HG03095 (cell line): ENCODE data around the gene HADHB.
"Not testable (repeated sequence)": the region's sequence is repeated elsewhere in the genome, so short reads cannot be mapped to it uniquely, and the experiment has no call there.

Experiments used
- ATAC-seq: cut with Tn5 transposase; IDR thresholded peaks from one replicate; pipeline ENCODE4 v1.9.1; 2021; ENCODE audit warnings: moderate library complexity; ENCODE audit not compliant: unreplicated experiment

Gene HADHB

DNA sequence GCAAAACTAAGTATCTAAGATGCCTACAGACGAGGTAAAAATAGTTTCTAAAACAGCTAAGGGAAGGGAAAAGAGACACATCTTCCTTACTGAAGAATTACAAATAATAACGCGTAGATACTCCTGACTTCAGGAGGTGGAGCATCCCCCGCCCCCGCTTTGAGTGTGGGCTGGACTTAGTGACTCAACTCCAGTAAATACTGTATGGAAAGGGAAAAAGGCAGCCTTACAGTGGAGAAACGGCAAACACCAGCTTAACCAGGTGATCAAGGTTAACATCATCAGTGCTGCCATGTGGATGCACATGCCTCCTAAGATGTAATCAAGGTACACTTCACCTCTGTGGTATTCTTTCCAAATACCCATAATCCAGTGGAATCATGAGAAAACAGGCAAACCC is 47.9 kb downstream of the HADHB start:
- no peak for ATAC-seq

DNA sequence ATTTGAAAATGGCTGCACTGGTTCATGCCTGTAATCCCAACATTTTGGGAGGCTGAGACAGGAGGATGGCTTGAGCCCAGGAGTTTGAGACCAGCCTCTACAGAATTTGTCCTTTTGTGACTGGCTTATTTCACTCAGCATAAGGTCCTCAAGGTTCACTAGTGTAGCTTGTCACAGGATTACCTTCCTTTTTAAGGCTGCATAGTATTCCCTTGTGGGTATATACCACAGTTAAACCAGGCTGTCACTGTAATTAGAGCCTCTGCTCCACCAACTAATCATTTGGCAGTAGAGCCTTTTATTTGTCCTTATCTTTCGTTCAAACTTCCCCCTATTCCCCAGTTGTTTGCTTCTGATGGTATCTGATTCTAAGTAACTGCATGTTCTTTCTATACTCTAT is 50.8 kb downstream of the HADHB start:
- no peak for ATAC-seq

GRCh38 chr2:26297061-26297460 is 52.3 kb downstream of the HADHB start:
- no peak for ATAC-seq

DNA sequence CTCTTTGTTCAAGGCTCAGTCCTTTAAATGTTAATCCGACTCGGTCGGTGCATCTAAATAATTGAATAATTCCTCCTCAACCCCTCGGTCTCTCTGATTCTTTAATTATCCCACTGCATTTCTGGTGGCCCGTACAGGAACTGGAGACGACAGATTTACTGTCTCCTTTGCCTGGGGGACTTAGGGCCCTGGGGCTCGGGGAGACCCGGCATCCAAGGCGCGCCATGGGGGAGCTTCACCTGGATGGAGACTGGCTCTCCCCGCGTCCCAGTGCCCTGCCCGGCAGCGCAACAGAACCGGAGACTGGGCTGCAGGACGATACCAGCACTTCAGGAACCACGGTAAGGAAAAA is 53.5 kb downstream of the HADHB start:
- no peak for ATAC-seq

DNA sequence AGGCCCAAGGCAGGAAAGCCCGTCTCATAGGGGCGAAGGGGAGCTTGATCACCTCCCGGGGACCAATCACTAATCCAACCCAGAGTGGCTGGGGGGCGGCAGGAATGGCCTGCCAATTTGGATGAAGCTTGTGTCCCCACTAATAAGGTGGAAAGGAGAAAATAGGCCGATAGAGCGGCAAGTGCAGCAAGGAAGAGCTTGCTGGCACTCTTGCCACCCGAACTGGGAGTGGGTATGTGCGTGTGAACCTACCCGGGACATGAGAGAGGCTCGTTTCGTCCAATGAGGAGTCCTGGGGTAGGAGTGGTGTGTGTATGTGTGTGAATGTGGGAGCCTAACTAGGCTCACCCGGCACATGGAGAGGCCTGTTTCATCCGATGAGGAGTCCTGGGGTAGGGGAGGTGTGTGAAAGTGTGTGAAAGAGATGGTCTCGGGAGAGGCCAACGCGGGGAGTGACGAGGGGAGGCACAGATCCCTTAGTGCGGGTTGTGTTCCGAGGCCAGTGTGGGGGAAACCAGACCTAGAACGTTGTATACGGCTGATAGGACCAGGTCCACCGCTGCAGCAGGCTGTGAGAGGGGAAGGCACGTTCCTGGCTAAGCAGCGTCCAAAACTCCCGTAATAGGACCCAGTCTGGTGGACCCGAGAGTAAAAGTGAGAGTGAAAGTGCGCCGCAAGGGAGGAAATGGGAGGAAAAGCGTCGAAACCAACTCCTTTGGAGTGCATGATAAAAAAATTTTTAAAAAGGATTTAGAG is 54.1 kb downstream of the HADHB start:
- no peak for ATAC-seq

DNA sequence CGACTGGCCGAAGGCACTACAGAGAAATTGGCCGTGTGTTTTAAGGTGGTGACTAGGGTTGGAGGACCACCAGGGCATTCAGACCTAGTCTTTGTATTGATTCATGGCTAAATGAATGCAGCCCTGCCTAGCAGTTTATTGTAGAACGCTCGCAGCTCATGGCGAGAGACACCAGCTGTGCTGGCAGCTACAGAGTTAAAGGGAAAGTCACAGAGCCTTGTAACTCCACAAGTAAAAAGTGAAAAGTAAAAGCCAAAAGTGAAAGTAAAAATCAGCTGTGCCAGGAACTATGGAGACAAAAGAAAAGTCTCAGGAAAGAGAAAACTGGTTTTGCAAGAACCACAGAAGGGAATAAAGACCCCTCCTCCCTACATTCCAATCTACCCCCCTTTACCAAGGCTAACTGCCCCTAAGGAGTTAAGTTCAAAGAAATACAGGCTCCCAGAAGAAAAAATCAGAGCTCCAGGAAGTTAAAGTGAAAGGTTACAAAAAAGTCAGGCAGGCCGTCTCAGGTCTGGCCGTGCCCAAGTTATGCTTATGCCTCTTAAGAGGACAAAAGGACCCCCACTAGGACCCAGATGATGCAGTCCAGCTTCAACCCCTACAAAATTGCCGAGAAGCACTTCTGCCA is 54.8 kb downstream of the HADHB start:
- no peak for ATAC-seq

DNA sequence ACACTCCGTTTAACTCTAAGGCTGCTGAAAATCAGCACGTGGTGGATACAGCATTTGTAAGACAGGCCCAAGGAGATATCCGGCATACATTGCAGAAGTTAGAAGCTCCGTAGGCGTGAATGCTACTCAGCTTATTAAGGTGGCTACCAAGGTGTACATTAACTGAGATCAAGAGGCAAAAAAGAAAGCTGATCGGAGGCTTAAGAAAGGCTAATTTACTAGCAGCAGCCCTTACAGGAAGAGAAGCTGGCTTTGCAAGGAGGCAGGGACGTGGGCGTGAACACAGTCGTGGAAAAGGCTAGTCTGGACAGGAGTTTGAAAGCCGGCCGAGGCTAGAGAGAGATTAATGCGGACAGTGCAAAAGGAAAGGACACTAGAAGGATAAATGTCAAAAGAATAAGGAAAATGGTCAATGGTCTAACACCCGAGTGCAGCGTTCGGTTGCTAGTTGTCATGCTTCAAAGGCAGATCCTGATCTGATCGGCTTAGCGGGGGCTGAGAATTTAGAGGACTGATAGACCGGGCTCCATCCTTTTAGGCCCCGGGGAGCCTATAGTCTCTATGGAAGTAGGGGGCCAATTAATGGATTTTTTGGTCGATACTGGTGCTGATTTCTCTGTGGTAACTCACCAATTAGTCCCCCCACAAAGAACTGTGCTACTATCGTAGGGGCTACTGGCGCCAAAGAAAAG is 55.6 kb downstream of the HADHB start:
- no peak for ATAC-seq

DNA sequence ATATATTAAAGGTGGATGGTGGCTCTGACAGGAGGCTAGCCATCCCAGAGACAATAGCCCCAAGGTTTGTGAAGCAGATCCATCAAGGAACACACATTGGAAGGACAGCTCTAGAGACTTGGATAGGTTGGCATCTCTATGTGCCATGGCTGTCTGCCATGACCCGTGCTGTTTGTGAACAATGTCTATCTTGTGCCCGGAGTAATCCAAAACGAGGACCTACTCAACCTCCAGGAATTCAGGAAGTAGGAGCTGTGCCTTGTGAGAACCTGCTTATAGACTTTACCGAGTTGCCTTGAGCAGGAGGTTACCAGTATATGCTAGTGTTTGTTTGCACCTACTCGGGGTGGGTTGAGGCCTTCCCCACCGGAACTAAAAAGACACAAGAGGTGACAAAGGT is 58.1 kb downstream of the HADHB start:
- ATAC-seq = no peak

DNA sequence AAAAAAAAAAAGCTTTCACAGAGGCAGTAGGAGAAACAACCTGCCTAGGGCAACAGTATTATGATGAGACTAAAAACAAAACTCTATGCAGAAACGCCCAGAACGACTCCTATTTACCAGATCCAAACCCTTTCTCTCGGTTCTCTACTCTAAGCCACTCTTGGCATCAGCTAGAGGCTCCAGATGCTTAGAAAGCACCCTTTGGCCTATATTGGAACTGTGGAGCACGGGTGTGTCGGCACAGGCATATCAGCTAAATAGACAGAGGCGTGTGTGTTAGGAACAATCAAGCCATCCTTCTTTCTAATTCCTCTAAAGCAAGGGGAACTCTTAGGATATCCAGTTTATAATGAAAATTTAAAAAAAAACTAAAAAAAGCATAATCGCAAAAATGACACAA is 60.4 kb downstream of the HADHB start:
- not testable (repeated sequence) for ATAC-seq

- ATAC-seq = no peak
These were observed 60.8 kb downstream of the HADHB start for GRCh38 chr2:26305540-26305939.

DNA sequence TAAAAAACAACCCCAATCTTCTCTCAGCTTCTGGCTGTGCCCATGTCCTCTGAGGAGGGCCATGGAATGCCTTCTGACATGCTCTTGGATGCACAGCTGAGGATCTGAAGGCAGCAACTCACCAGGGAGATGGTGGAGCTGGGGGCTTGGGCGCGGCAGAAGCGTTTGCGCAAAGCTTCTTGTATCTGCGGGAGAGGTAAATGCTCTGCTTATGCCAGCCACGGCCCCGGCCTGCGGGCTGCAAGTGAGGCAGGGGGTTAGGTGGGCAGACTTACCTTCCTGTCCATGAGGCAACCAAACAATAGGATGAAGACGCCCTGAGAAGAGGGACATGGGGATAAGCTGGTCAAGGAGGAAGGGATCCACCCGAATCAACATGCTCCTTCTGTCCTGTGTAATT is 65.2 kb downstream of the HADHB start:
- ATAC-seq = no peak

DNA sequence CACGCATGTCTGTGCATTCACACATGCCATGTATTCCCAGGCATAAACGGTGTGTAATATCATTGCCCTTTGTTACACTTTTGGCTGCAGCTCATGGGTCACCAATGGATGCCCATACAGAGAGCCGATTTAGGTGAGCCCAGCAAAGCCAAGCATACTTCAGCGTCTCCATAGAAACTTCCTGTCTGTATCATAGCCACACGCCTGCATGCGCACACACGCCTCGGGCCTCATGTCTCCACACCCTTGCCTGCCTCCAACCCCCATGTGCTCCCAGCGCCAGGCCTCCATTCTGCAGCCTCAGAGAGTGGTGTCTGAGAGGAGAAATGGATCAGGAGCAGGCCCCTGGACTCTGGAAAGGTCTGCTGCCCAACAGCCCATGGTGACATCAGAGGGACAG is 67.7 kb downstream of the HADHB start:
- ATAC-seq = no peak

GRCh38 chr2:26313446-26313845 is 68.7 kb downstream of the HADHB start:
- ATAC-seq = no peak

GRCh38 chr2:26314243-26314642 is 69.5 kb downstream of the HADHB start:
- no peak for ATAC-seq

DNA sequence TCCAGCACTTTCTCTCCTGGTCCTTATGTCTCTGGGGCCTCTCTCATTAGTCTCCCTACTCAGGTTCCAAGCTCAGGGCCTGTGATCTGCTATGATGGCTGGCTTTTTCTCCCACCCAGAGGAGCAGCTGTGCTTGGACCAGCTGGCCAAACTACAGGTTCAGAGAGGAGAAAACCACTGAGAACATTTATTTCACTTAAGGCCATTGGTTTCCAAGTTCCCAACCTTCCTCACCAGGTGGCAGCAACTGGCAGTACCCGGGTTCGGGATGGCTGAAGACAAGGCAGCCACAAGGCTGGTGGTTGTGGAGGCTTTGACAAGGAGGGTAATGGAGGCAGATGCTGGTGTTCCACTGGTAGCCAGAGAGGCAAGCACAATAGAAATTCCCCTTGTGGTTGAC is 71.3 kb downstream of the HADHB start:
- ATAC-seq = no peak

- no peak for ATAC-seq
These were observed 72.1 kb downstream of the HADHB start for GRCh38 chr2:26316845-26317244.

DNA sequence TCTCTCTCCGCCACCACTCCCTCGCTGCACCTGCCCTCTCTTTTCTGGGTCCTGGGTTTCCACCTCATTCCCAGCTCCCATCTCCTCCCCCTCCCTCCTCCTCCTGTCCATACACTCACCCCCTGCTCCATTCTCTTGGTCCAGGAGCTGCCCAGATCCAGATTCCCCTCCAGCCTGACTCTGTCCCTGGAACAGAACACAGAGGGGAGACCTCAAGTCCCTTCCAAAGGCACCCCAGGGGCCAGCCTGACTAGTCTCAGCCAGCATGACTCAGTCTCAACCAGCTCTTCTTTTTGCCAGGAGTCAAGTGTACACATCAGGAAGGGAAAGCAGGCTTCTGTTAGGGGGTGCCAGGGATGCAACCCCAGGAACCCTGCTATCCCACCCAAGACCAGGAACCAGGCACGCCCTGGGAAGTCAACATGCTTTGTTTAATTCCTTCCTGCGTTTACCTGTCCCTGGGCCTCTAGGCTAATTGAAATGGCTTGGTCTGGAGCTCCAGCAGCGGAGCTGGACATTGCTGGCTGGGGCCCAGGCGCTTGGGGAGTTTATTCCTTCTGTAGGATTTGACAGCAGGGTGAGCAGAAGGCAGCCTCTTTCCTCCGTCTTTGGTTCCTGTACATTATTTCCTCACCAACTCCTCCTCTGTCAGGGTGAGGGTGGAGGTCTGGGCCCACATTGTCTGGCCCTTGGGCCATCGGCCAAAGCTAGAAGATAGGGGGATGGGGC is 72.8 kb downstream of the HADHB start:
- ATAC-seq = no peak

GRCh38 chr2:26318950-26319349 is 74.2 kb downstream of the HADHB start:
- no peak for ATAC-seq

GRCh38 chr2:26324479-26324878 is 79.7 kb downstream of the HADHB start:
- not testable (repeated sequence) for ATAC-seq

GRCh38 chr2:26324903-26325302 is 80.2 kb downstream of the HADHB start:
- no peak for ATAC-seq

GRCh38 chr2:26325851-26326250 is 81.1 kb downstream of the HADHB start:
- ATAC-seq = no peak

DNA sequence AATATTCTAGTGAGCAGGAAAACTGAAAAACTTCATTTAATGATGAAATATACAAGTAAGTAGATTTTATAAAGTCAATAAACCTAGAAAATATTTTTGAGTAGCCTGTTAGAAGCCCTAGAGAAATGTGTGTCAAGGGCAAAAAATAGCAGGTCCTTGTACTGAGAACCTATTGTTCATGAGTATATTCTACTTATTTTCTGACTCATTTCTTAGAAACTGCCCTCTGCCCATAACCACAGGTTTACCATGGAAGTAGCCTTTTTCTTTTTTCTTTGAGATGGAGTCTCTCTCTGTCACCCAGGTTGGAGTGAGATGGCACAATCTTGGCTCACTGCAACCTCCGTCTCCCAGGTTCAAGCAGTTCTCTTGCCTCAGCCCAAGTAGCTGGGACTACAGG is 81.8 kb downstream of the HADHB start:
- no peak for ATAC-seq
